Effector CD4-positive, alpha-beta T cell (primary cell): ENCODE results near the gene GPR107.

Experiments
- DNase-seq: peaks from one replicate; pipeline ENCODE4 v3.0.0-alpha.2; 2020

Gene GPR107

GRCh38 chr9:130138171-130138653 is 84.5 kb downstream of the GPR107 start:
- DNase-seq = no peak

GRCh38 chr9:130138791-130139190 is 85.1 kb downstream of the GPR107 start:
- no peak for DNase-seq

GRCh38 chr9:130139251-130139650 is 85.5 kb downstream of the GPR107 start:
- DNase-seq = no peak

GRCh38 chr9:130140706-130141105 is 87.0 kb downstream of the GPR107 start:
- no peak for DNase-seq

- DNase-seq = no peak
These were observed 88.3 kb downstream of the GPR107 start for GRCh38 chr9:130142056-130142455.

- DNase-seq = no peak
These were observed 88.9 kb downstream of the GPR107 start for GRCh38 chr9:130142641-130143040.

- DNase-seq = no peak
These were observed 89.7 kb downstream of the GPR107 start for GRCh38 chr9:130143279-130143893.

GRCh38 chr9:130143958-130144366 is 90.3 kb downstream of the GPR107 start:
- DNase-seq = no peak

- DNase-seq = no peak
These were observed 91.0 kb downstream of the GPR107 start for GRCh38 chr9:130144703-130145102.

GRCh38 chr9:130145658-130146057 is 92.0 kb downstream of the GPR107 start:
- no peak for DNase-seq

GRCh38 chr9:130147198-130147597 is 93.5 kb downstream of the GPR107 start:
- DNase-seq = no peak

GRCh38 chr9:130147910-130148309 is 94.2 kb downstream of the GPR107 start:
- DNase-seq = no peak

- no peak for DNase-seq
These were observed 95.3 kb downstream of the GPR107 start for GRCh38 chr9:130149031-130149430.

- DNase-seq = no peak
These were observed 96.1 kb downstream of the GPR107 start for GRCh38 chr9:130149654-130150286.

GRCh38 chr9:130150779-130151382 is 97.2 kb downstream of the GPR107 start:
- DNase-seq = no peak

- no peak for DNase-seq
These were observed 101.1 kb downstream of the GPR107 start for GRCh38 chr9:130154816-130155215.

- DNase-seq = no peak
These were observed 101.9 kb downstream of the GPR107 start for GRCh38 chr9:130155647-130156046.

- no peak for DNase-seq
These were observed 103.0 kb downstream of the GPR107 start for GRCh38 chr9:130156672-130157071.

GRCh38 chr9:130157079-130157478 is 103.4 kb downstream of the GPR107 start:
- DNase-seq = no peak

GRCh38 chr9:130158001-130158400 is 104.3 kb downstream of the GPR107 start:
- no peak for DNase-seq

GRCh38 chr9:130159057-130159456 is 105.4 kb downstream of the GPR107 start:
- no peak for DNase-seq

GRCh38 chr9:130159915-130160670 is 106.4 kb downstream of the GPR107 start:
- no peak for DNase-seq

GRCh38 chr9:130160862-130161470 is 107.3 kb downstream of the GPR107 start:
- no peak for DNase-seq
